Measurements from ENCODE around the gene SWSAP1. TPM values are rescaled to one million over a fixed set of nuclear protein-coding genes. Genes with fewer than 3 reads are reported as not detected.

SWSAP1 gene
- total RNA-seq, 1 experiment from 2014 or later: 3.0 TPM

- no peak for TF ChIP-seq ZSCAN18 (CRISPR knock-in tag; IDR thresholded peaks at IDR 0.05)
- no peak for TF ChIP-seq MXD4 (CRISPR knock-in tag; IDR thresholded peaks at IDR 0.05; ENCODE audit: borderline replicate concordance)
- TF ChIP-seq ZNF263 (CRISPR knock-in tag; IDR thresholded peaks at IDR 0.05; ENCODE audit: low read depth): 0 out of 2 replicates have a peak, but pooled peaks have one; percentile 14
- TF ChIP-seq E2F1 (CRISPR knock-in tag; IDR thresholded peaks at IDR 0.05): no peak
- TF ChIP-seq ATF6 (CRISPR knock-in tag; IDR thresholded peaks at IDR 0.05): no peak
- TF ChIP-seq SP1 (CRISPR knock-in tag; conservative IDR thresholded peaks at IDR 0.05): 0 out of 2 replicates have a peak, but pooled peaks have one; percentile 28
- no peak for TF ChIP-seq AFF4 (CRISPR knock-in tag; IDR thresholded peaks at IDR 0.05; ENCODE audit: borderline replicate concordance)
- no peak for TF ChIP-seq PREB (CRISPR knock-in tag; IDR thresholded peaks at IDR 0.05; ENCODE audit: borderline replicate concordance)
- 0 out of 2 replicates have a peak, but pooled peaks have one; percentile 39 for TF ChIP-seq ZBTB21 (CRISPR knock-in tag; IDR thresholded peaks at IDR 0.05; ENCODE audit: borderline replicate concordance)
- no peak for TF ChIP-seq ZBTB43 (CRISPR knock-in tag; IDR thresholded peaks at IDR 0.05)
- no peak for TF ChIP-seq ATF1 (CRISPR knock-in tag; IDR thresholded peaks at IDR 0.05)
- TF ChIP-seq ZNF219 (CRISPR knock-in tag; IDR thresholded peaks at IDR 0.05; ENCODE audit: borderline replicate concordance): no peak
- TF ChIP-seq CBFB (CRISPR knock-in tag; IDR thresholded peaks at IDR 0.05; ENCODE audit: low read depth): no peak
Measured at GRCh38 chr19:11420429-11421370, 46.2 kb downstream of the SWSAP1 start (continued).

Data from WTC11 (cell line).